Hematopoietic multipotent progenitor cell treated with erythropoietin and hydrocortisone succinate and interleukin-3 and kit ligand, for 17 days (in vitro differentiated cells): Measurements from ENCODE around the gene CELSR3.

ENCODE experiments used
- DNase-seq: peaks from one replicate; pipeline ENCODE4 v3.0.0-alpha.2; 2015; ENCODE audit warnings: low spot score

CELSR3 gene

DNA sequence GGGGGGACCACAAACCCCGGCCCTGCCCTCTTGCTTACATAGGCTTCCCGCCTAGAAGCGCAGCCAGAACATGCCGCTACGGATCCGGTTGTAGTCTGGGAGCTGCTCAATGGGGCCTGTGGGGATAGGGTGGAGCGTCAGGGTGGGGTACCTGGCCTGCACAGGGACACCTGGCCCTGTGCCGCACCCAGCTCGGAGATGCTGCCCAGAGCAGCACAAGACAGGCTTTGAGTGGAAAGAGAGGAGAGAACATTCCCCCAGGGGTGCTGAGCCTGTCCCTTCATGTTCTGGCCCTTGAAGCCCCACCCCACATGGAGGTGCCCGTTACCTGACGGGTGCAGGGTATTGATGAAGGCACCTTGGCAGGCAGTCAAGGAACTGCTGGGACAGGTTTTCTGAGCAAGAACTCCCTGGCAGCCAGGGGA, 63.6 kb downstream of the CELSR3 start:
- DNase-seq = no peak

DNA sequence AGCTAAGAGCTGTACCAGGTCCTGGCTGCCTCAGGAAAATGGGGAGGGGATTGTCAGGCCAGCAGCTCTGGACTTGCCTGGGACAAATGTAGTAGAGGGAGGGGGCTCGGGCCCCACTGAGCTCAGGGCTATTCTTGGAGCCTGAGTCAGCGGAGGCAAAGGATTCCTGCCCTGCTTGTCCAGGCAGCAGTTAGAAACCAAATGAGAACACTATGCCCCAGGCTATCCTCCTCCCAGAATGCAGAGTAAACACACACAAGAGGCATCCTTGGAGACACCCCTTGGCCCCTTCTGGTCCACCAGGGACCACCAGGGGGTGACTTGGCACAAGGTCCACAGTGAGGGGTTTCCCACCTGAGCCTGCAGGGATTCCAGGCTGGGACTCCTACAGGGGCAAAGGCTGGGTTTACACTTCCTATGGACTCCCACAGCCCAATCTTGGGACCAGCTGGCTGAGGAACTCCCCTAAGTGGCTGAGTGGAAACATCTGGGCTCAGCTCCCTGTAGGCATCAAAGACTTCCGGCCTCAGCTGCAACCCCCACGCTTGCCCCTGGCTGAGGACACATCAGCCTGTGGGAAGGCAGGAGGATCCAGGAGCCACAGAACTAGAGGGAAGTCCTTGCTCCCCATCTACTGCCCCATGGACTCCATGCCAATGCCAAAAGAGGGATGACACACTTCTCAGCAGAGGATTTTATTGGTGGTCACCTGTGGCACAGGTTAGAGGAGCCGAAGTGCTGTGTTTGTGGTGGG, 64.2 kb downstream of the CELSR3 start:
- DNase-seq = no peak

DNA sequence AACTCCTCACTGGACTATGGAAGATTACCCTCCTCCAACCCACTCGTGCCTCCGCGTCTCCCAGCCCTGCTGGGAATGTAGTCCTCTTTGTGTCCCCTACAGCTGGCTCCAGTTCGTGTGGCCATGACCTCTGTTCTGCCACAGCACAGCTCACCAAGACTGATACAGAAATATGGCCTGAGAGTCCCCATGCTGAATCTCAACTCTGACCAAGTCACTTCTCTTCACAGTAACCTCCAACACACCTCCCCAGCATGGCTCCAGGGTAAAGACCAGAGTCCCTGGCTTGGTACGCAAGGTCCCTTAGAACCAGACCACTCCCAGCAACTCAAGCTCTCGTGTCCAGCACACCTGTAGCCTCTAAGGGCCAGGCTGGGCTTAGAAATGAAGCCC, 65.3 kb downstream of the CELSR3 start:
- DNase-seq = no peak

DNA sequence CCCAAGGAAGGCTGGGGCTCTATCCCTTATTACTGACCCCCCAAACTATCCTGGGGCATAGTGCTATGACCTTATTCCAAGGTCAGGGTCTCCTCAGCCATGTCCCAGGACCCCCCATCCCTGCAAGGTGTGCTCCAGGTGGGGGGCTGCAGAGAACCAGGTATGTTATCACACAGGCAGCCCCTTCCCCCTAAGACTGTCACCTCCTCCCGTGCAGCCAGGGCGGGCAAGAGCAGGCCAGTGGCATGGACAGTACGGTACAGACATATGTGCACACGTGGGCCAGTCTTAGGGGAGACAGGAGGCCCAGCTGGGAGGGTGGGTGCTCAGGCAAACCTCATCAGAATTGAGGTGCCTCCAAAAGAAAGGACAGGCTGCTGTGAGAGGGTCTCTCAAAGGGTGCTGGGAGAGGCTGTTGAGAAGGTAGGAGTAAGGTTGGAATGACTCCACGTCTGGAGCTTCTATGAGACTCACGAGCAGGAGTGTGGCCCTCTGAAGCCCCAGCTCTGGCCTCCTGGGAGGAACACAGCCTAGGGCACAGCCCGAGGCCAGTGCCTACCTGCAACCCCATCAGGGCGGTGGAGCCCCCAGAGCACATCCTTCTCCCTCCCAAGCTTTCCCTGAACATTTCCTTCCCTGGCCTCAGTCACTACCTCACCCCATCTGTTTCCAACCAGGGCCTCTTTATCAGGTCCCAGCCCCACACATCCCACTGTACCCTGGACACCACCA, 65.8 kb downstream of the CELSR3 start:
- DNase-seq = no peak

DNA sequence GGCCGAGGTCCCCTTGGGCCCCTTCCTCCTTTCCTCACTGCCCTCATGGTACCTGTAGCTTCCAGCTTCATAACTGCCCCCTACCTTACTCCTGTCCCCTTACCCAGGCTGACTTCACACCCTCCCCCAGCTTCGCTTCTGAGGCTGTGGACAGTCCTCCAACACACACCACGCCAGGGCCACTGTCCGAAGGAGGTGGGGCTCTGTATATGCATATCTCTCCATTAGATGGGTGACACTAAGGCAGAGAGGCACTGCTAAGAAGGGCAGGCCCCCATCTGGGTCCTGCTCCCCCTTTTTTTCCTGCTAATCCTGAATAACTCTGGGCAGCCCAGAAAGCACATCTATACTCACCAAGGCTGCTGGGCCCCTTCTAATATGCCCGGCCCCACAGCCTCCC, 66.5 kb downstream of the CELSR3 start:
- no peak for DNase-seq

DNA sequence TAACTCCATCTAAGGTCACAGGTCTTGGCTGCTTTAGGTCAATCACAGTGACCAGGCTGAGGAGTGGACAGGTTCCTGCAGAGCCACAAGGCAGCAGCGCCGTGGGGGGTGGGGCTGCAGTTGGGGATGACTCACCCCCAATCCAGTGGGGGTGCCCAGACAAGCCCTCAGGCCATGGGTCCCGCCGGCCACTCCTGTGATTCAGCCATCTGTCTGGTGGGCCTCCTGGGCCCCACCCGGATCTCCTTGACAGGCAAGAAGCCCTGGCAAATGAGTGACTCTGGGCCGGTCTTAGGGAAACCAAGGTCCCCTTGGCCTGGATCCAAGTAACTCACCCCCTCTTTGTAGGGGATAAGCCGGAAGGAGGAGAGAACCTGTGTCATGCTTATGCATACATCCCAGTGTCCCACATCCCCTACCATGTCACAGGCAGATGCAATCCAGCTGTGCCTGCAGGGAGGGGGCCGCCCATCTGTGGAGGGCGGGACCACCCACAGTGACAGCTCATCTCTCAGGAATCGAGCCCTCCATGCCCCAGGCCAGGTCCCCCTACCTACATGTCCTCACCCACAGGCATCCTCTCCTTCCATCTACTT, 67.1 kb downstream of the CELSR3 start:
- no peak for DNase-seq

DNA sequence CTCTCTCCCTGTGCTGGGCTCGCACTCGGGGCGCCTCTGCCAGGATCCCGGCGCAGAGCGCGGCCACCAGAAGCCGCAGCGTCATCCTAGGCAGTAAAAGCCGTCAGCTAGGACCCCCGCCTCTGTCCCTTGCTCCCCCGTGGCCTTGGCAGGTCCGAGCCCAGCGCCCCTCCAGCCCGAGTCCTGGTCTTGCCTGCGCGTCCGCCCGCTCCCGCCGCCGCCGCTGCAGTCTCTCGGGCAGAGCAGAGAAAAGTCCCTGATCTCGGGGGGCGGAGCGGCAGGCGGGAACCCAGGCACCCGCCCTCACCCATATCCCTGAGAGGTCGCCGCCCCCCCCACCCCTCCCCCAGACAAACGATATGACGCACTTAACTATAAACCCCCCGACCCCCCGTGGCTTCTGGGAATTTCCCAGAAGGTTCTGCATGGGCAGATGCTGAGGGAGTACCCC, 67.6 kb downstream of the CELSR3 start, which contains the start of gene COL7A1:
COL7A1 (minus strand) TSS at position 255 of the 451 bp plus-strand sequence; CDS start at position 85, 170 bp downstream.
- DNase-seq = no peak

DNA sequence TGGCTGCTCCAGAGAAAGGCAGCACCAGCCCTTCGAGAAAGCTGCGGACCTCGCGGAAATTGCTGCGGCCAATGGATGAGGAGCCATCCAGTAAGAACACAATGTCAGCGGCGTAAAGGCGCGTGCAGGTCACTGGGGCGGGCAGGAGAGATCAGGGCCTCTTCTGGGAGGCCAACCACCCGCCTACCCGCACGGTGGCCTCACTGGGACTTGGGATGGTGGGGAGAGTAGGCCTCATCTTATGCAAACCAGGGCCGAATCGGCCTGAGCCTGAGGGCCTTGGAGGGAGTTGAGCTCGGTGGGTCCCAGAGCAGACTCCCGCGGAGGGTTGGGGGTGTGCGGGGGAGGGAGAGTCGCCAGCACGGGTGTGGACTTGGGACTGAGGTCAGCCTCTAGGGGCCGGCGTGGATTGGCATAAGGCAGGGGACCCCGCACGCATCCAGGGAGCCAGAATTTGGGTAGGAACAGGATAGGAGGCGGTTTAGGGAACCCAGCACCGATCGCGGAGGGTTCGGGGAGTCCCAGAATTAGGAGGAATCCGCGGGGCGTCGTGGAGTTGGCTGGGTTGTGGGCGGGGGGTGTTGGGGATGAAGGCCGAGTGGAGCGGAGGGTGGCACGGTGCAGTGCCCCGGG, 68.2 kb downstream of the CELSR3 start:
- DNase-seq = no peak

DNA sequence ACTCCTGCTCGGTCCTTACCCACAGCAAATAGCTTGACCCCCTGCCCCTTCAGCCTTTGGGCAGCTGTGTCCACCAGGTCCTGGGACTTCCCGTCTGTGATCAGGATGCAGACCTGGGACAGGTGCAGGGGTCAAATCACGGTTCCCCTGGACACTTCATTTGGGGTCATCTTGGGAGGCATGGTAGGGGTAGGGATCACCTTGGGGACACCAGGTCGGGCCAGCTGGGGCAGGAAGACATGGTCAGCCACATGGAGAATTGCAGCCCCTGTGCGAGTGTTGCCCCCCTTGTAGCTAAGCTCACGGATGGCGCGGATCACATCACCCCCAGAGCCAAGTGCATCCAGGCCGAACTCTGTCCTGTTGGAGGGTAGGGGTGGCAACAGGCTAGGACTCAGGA, 69.3 kb downstream of the CELSR3 start:
- DNase-seq = no peak

DNA sequence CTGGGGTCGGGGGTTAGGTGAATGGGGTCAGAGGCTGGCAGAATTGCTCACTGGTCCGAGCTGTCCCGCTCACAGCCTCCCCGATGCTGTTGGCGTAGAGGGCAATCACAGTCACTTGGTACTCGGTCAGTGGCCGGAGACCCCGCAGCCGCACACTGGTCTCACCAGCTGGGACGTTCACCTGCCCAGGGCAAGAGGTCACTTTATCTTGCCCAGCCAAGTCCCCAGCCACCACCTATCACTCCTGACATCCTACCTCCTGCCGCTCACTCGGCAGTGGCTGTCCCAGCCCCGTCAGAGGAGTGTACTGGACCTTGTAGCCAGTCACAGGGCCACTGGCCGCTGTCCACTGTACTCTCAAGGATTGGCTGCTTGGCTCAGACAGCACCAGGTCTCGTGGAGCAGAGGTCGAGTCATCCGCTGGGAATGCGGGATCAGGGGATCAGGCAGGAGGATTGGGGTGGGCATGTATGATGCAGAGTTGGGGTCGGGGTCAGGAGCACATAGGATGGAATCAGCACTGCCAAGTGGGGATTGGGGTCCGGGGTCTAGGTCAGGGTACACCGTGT, 70.1 kb downstream of the CELSR3 start:
- DNase-seq = no peak

DNA sequence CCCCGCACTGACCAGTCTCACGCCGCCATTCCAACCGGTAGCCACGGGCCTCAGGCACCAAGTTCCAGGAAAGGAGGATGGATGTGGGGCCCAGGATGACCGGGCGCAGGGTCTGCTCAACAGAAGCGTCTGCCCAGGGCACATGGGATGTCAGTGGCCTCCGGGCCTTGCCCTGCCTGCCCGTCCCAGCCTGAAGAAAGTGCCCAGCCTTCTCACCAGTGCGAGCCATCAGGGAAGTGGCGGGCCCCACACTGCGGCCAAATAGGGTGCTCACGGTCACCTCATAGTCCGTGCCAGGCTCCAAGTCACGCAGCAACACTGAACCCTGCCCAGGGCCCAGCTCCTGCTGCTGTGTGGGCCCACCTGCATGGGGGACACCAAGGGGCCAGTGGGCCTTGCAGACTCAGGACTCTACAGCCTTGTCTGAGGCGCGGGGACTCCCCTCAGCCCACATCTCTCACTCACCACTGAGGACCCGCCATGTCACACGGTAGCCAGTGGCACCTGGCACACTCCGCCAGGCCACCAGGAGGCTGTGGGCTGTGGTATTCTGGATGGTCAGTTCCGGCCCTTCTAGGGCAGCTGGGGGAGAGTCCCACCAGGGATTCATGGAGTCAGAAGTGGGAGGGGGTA, 70.7 kb downstream of the CELSR3 start:
- DNase-seq = no peak

DNA sequence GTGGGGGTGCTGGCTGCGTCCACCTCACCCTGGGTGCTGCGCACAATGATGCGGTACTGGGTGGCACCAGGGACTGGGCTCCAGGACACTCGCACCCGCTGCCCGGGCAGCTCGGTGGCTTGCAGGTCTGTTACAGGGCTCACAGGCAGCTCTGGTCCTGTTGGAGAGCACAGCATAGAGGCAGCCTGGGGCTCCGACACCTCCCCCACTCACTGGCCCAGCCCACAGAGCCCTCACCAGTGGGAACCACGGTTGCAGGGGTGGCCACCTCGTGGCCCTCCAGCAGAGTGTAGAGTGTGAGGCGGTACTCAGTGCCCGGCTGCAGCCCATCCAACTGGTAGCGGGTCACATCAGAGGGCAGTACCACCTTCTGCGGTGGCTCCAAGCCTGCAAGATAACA, 71.2 kb downstream of the CELSR3 start:
- DNase-seq = no peak

DNA sequence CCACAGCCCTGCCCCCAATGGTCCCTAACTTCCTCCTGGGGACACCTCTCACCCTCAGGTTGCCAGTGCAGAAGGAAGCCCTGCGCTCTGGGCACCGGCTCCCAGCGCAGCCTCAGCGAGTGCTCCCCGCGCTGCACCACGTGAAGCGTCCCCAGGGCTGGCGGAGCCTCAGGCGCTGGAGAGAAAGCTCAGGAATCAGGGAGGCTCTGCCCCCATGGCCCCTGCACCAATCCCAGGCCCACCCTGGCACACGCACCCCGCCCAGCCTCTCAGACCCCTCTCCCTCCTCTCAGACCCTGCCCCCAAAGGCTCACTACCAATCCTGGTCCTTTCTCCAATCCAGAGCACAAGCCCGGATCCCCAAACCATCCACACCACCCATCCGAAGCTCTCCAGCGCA, 74.5 kb downstream of the CELSR3 start:
- no peak for DNase-seq

DNA sequence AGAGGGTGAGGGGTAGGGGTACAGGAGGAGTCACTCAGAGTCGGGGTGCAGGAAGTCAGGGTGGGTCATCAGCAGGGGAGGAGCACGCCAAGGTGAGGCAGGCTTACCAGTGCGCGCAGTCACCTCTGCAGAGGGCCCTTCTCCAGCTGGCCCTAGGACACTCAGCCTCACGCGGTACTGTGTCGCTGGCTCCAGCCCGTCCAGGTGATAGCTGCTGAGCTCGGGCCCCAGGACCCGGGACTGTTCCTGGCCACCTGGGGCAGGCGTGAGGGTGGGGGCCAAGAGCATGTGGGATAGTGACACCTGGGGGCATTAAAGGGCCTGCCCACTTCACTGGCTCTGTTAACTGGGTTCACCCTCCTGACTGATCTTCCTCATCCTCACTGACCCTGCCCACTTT, 75.0 kb downstream of the CELSR3 start:
- no peak for DNase-seq
